ENCODE measurements around the gene CD81. TPM values are rescaled to one million over a fixed set of nuclear protein-coding genes. Genes with fewer than 3 reads are reported as not detected.

The CD81 gene
- total RNA-seq, 1 donor, result 195 TPM

- peak within 1 kb of the TSS; percentile 98 for H3K4me2 ChIP-seq (ENCODE audit: insufficient read depth, low read length)
- peak; percentile 100 for DNase-seq (ENCODE audit: insufficient read length, low spot score, missing footprints)
- H3K27me3 ChIP-seq (ENCODE audit: insufficient read depth, low read length), result no peaks in the 10 kb centered on the region
- peak within 1 kb of the TSS; percentile 75 for H2AFZ ChIP-seq (ENCODE audit: low read length)
- peaks cover 28% of the 10 kb centered on the region for H3K36me3 ChIP-seq (ENCODE audit: insufficient read depth, low read length)
- peak within 1 kb of the TSS; percentile 95 for H3K4me3 ChIP-seq (ENCODE audit: insufficient read depth, low read length)
- no peaks in the 10 kb centered on the region for H3K9me3 ChIP-seq (ENCODE audit: low read depth, low read length)
- peaks cover 19% of the 10 kb centered on the region for H3K4me1 ChIP-seq (ENCODE audit: insufficient read depth, low read length)
- TF ChIP-seq CTCF (IDR thresholded peaks at IDR 0.05; ENCODE audit: extremely low read depth, low read depth, low read length), result peak; percentile 99
- H3K27ac ChIP-seq (ENCODE audit: low read depth, low read length), result peak within 1 kb of the TSS; percentile 97
- peaks cover 9% of the 10 kb centered on the region for H4K20me1 ChIP-seq (ENCODE audit: insufficient read depth, low read length)
- peaks cover 59% of the 10 kb centered on the region for H3K79me2 ChIP-seq (ENCODE audit: insufficient read depth, low read length)
Measured at GRCh38 chr11:2400069-2400761, 23.1 kb downstream of the CD81 start, which contains the start of gene TSSC4. Gene TSSC4 (plus strand): TSS chr11:2400750. CDS start chr11:2402634, 1,884 bp downstream.

- H3K79me2 ChIP-seq (ENCODE audit: insufficient read depth, low read length), result peaks cover 53% of the 10 kb centered on the region
- no peak for TF ChIP-seq CTCF (IDR thresholded peaks at IDR 0.05; ENCODE audit: extremely low read depth, low read depth, low read length)
- peak overlapping the region; percentile 95 for H3K4me3 ChIP-seq (ENCODE audit: insufficient read depth, low read length)
- peak overlapping the region; percentile 75 for H2AFZ ChIP-seq (ENCODE audit: low read length)
- H3K9me3 ChIP-seq (ENCODE audit: low read depth, low read length), result no peaks in the 10 kb centered on the region
- H3K4me1 ChIP-seq (ENCODE audit: insufficient read depth, low read length), result peaks cover 19% of the 10 kb centered on the region
- H4K20me1 ChIP-seq (ENCODE audit: insufficient read depth, low read length), result peaks cover 9% of the 10 kb centered on the region
- H3K27ac ChIP-seq (ENCODE audit: low read depth, low read length), result peak overlapping the region; percentile 96
- DNase-seq (ENCODE audit: insufficient read length, low spot score, missing footprints), result no peak
- H3K27me3 ChIP-seq (ENCODE audit: insufficient read depth, low read length), result no peaks in the 10 kb centered on the region
- H3K4me2 ChIP-seq (ENCODE audit: insufficient read depth, low read length), result peak overlapping the region; percentile 98
- peaks cover 28% of the 10 kb centered on the region for H3K36me3 ChIP-seq (ENCODE audit: insufficient read depth, low read length)
Measured at GRCh38 chr11:2400762-2401435, 23.8 kb downstream of the CD81 start.

- no peak overlapping the region for H2AFZ ChIP-seq (ENCODE audit: low read length)
Measured at GRCh38 chr11:2401436-2401984, 24.4 kb downstream of the CD81 start.

More at GRCh38 chr11:2401436-2401984, 24.4 kb downstream of the CD81 start:
- Histone ChIP-seq H3K9me3 (ENCODE audit: low read depth, low read length) (no peaks in the 10 kb centered on the region), H3K27ac (ENCODE audit: low read depth, low read length) (peak overlapping the region; percentile 96), H3K36me3 (ENCODE audit: insufficient read depth, low read length) (peaks cover 28% of the 10 kb centered on the region), H3K79me2 (ENCODE audit: insufficient read depth, low read length) (peaks cover 49% of the 10 kb centered on the region), H4K20me1 (ENCODE audit: insufficient read depth, low read length) (peaks cover 9% of the 10 kb centered on the region), H3K4me3 (ENCODE audit: insufficient read depth, low read length) (peak overlapping the region; percentile 95), H3K4me1 (ENCODE audit: insufficient read depth, low read length) (peaks cover 19% of the 10 kb centered on the region), H3K27me3 (ENCODE audit: insufficient read depth, low read length) (no peaks in the 10 kb centered on the region), H3K4me2 (ENCODE audit: insufficient read depth, low read length) (peak overlapping the region; percentile 98)
- no peak for DNase-seq (ENCODE audit: insufficient read length, low spot score, missing footprints)
- TF ChIP-seq CTCF (IDR thresholded peaks at IDR 0.05; ENCODE audit: extremely low read depth, low read depth, low read length), result no peak
